GM06990 (cell line): Measurements from ENCODE around the gene BARHL1.

ENCODE experiments used
- DNase-seq: peaks from one replicate; pipeline ENCODE4 v3.0.0-alpha.2; 2011; ENCODE audit not compliant: insufficient read length; ENCODE audit errors: extremely low read depth
- H3K27me3 ChIP-seq: replicated peaks from 2 replicates; pipeline ENCODE4 v1.6.0; 2011; ENCODE audit warnings: low read length; ENCODE audit not compliant: control insufficient read depth, insufficient read depth
- H3K36me3 ChIP-seq: 2 replicates; pipeline ENCODE4 v1.5.1; 2011; ENCODE audit warnings: low read length; ENCODE audit not compliant: control insufficient read depth, insufficient read depth
- H3K4me3 ChIP-seq: replicated peaks from 2 replicates; pipeline ENCODE4 v1.5.1; 2011; ENCODE audit warnings: low read depth, mild to moderate bottlenecking, control low read depth, low read length
- CTCF ChIP-seq: IDR thresholded peaks from 2 replicates; pipeline ENCODE4 v1.5.1; 2011; ENCODE audit warnings: low read length, control low read depth, mild to moderate bottlenecking, inconsistent platforms; ENCODE audit not compliant: insufficient read depth, poor library complexity, severe bottlenecking

The BARHL1 gene

GRCh38 chr9:132582276-132582785, at the start of gene BARHL1:
Gene BARHL1, plus strand, starts transcription at chr9:132582606. Its CDS starts 192 bp downstream, at chr9:132582798.
- no peak for TF ChIP-seq CTCF
- Histone ChIP-seq H3K4me3 (peak within 1 kb of the TSS; percentile 28), H3K36me3 (no peaks in the 10 kb centered on the region), H3K27me3 (peaks cover 9% of the 10 kb centered on the region)
- DNase-seq: no peak

GRCh38 chr9:132534832-132535231, 47.6 kb upstream of the BARHL1 start:
- Histone ChIP-seq H3K27me3 (no peaks in the 10 kb centered on the region; the same call in 1 of the 2 replicates), H3K4me3 (no peak overlapping the region), H3K36me3 (no peaks in the 10 kb centered on the region)
- no peak for DNase-seq
- TF ChIP-seq CTCF: no peak

GRCh38 chr9:132536124-132536523, 46.3 kb upstream of the BARHL1 start:
- TF ChIP-seq CTCF: no peak
- H3K4me3 ChIP-seq: no peak overlapping the region
- H3K36me3 ChIP-seq: no peaks in the 10 kb centered on the region
- DNase-seq: no peak
- H3K27me3 ChIP-seq: no peaks in the 10 kb centered on the region; the same call in 1 of the 2 replicates

- no peak for TF ChIP-seq CTCF
- H3K4me3 ChIP-seq: no peak overlapping the region
- H3K27me3 ChIP-seq: no peaks in the 10 kb centered on the region; the same call in 1 of the 2 replicates
- H3K36me3 ChIP-seq: no peaks in the 10 kb centered on the region
- DNase-seq: no peak
These were observed 45.1 kb upstream of the BARHL1 start for GRCh38 chr9:132537352-132537751.

- H3K36me3 ChIP-seq: no peaks in the 10 kb centered on the region
- no peak for TF ChIP-seq CTCF
- H3K4me3 ChIP-seq: no peak overlapping the region
- no peak for DNase-seq
- H3K27me3 ChIP-seq: no peaks in the 10 kb centered on the region; the same call in 1 of the 2 replicates
These were observed 44.3 kb upstream of the BARHL1 start for GRCh38 chr9:132538071-132538470.

- no peak for DNase-seq
- Histone ChIP-seq H3K36me3 (no peaks in the 10 kb centered on the region), H3K4me3 (no peak overlapping the region), H3K27me3 (no peaks in the 10 kb centered on the region; the same call in 1 of the 2 replicates)
- TF ChIP-seq CTCF: no peak
These were observed 43.3 kb upstream of the BARHL1 start for GRCh38 chr9:132539096-132539495.
